GM18909 (cell line): ENCODE measurements around the gene DCLK1.

Experiments
- ATAC-seq: cut with Tn5 transposase; IDR thresholded peaks from one replicate; pipeline ENCODE4 v1.9.1; 2021; ENCODE audit warnings: mild to moderate bottlenecking; ENCODE audit not compliant: unreplicated experiment, poor library complexity

Gene DCLK1

GRCh38 chr13:35917252-35917941 lies 213.8 kb downstream of the DCLK1 start:
- peak; percentile 53 for ATAC-seq

- no peak for ATAC-seq
These were observed 215.0 kb downstream of the DCLK1 start for GRCh38 chr13:35916146-35916545.

- ATAC-seq: no peak
These were observed 216.5 kb downstream of the DCLK1 start for GRCh38 chr13:35914662-35915061.

GRCh38 chr13:35912841-35913240 lies 218.3 kb downstream of the DCLK1 start:
- ATAC-seq: no peak

DNA sequence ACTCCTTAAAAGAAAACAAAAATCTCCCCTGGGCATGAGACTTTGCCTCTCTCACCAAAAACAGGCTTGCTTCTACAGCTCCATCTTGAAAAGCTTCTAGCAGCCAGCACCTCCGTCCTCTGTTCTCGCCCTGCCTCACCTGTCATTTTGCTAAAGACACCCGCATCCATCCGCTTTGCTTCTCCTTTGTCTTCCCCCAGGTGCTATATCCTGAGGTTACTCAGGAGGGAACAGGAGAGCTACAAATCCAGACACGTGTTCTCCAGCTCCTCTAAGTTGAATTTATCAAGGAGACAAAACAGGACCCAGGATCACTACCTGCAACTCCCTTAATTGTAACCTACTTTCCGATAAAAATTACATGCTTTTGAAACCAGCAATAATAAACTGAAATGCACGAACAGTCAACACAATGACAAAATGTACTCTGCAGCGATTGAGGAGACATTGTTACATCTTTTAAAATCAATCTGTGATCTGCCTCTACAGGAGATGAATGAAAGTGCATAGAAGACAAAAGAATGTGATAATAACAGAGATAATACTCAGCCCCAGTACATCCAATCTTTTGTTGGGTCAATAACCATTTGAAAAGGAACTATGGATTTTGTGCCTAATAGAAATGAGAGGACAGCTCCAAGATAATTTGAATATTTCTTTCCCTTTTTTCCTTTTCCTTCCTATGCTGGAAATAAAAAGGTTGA lies 221.2 kb downstream of the DCLK1 start:
- ATAC-seq: no peak

GRCh38 chr13:35909091-35909490 lies 222.1 kb downstream of the DCLK1 start:
- ATAC-seq: no peak

- no peak for ATAC-seq
These were observed 223.0 kb downstream of the DCLK1 start for GRCh38 chr13:35908226-35908625.

GRCh38 chr13:35906636-35907035 lies 224.5 kb downstream of the DCLK1 start:
- no peak for ATAC-seq

GRCh38 chr13:35903075-35903474 lies 228.1 kb downstream of the DCLK1 start:
- ATAC-seq: no peak

- ATAC-seq: no peak
These were observed 233.1 kb downstream of the DCLK1 start for GRCh38 chr13:35898041-35898440.

- no peak for ATAC-seq
These were observed 236.5 kb downstream of the DCLK1 start for GRCh38 chr13:35894636-35895035.

- no peak for ATAC-seq
These were observed 238.1 kb downstream of the DCLK1 start for GRCh38 chr13:35892837-35893814.

GRCh38 chr13:35891507-35892441 lies 239.4 kb downstream of the DCLK1 start:
- ATAC-seq: no peak

- no peak for ATAC-seq
These were observed 241.6 kb downstream of the DCLK1 start for GRCh38 chr13:35889560-35889959.

GRCh38 chr13:35888981-35889380 lies 242.2 kb downstream of the DCLK1 start:
- ATAC-seq: no peak

- no peak for ATAC-seq
These were observed 242.7 kb downstream of the DCLK1 start for GRCh38 chr13:35888457-35888883.

GRCh38 chr13:35887115-35887666 lies 244.0 kb downstream of the DCLK1 start:
- ATAC-seq: no peak

GRCh38 chr13:35886332-35887114 lies 244.7 kb downstream of the DCLK1 start:
- no peak for ATAC-seq
